GM19463 (cell line): ENCODE measurements around the gene DICER1.
"Not testable (repeated sequence)": the region's sequence is repeated elsewhere in the genome, so short reads cannot be mapped to it uniquely, and the experiment has no call there.

ENCODE experiments used
- ATAC-seq: cut with Tn5 transposase; IDR thresholded peaks from one replicate; pipeline ENCODE4 v1.9.1; 2021; ENCODE audit warnings: mild to moderate bottlenecking, moderate library complexity; ENCODE audit not compliant: unreplicated experiment

Gene DICER1

DNA sequence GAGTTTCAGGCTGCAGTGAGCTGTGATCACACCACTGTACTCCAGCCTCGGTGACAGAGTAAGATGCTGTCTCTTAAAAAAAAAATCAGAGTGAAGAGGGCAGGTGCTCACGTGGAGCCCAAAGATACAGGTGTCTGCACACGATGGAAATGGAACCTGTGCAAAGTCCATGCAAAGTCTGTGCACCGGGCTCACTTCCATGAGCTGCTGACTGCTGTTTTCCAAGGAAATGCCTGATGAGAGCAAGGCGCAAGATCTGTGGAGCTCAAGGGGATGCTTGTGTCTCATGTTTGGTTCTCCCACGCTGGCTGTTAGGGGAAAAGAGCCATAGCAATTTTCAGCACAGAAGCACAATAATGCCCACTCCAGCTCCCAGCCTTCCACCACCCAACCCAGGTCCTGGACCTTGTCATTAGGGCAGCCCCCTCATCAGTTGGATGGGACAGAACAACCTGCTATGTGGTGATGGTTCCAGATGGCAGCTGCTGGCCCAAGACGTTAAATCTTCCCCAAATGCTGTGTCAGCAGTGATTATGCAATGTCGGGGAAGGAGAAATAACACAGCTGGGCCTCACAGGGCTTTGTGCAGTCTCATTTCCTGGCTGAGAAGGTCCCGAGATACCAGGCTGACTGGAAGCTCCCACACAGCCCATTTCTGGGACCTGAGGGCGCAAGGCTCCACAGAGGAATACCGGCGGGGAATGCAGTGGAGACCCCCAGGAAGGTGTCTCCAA is 27.9 kb upstream of the DICER1 start:
- no peak for ATAC-seq

DNA sequence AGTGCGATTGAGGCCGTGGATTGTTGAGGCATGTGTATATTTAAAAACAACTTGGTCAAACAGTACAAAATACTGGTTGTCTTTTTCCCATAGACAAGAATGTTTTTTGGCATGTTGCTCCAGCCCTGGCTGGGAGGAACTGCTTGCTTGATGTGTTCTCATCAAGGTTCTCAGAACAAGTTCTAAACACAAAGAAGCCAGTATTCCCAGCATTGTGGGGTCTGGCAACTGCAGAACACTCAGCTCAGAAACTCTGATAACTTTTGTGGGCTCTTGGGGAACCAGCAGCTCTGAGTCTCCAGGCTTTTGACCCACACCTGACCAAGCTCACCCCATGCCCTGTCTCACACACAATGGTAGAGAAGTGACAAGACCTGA is 27.1 kb upstream of the DICER1 start:
- no peak for ATAC-seq

DNA sequence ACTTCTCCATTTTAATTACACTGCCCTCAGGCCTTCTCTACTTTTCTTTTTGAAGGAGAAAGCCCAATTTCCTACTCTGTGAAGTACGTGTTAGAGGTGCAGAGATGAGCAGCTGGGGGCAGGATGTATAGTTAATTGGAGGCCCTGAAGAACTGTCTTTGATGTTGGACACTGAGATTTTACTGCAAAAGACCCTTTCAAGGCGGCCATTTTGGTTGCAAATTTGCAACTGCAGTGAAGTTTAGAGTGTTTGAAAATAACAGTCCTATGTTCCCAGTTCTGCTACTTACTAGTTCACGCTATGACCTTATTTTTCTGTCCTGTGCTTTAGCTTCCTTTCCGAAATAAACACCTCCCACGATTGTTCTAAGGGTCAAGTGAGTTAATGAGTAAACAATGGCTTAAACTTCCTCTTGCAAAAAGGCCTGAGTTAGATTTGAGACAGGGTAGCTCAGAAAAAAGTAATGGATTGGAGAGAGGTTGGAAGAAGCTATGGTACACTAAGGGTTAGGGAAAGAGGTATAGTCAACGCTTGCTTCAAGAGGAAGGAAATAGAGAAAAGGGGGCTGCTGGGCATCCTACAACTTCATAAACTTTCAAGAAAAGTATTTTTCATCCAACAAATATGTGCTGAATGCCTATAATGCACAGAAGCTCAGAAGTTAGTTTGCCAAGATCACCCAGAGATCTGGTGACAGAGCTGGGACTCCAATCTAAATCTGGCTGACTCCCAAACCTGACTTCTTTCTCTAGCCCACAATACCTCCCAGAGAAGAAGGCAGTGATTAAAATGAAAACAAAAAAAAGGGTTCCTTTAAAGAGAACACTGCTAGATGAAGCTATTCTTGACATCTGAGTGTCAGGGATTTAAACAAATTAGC is 26.4 kb upstream of the DICER1 start:
- peak; percentile 73 for ATAC-seq

DNA sequence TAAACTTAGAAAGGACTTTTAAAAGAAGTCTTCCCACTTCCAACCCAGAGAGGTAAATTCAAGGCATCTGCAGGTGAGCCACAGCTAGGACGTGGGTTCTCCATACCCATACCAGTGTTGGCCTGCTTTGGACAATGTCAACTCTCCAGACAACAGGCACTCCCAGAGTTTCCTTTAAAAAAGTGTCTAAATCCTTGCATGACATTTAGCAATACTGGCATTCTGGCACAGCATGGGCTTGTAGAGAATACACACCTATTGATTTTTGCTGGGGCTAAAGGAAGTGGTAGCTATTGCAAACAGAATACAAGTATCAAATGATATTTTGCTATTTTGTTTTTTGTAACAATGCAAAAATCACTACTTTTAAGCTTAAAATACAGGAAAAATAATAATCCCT is 25.8 kb upstream of the DICER1 start:
- no peak for ATAC-seq

DNA sequence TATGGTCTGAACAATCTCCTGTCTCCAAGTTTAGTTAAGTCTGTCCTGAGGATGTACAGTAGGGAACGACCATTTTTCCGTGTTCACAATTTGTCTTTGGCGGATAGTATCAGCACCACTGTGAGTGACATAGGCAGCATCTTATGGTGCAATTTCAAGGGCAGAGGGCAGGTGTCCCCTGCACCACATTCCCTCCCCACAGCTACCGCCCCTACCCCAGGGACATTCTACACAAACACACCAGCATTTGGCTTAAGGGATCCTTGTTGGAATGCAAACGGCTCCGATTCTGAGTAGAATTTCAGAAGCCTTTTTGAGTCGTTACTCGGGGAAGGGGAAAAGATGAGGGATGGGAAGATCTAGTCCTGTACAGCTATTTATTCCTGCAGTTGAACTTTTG is 25.1 kb upstream of the DICER1 start:
- ATAC-seq = no peak

DNA sequence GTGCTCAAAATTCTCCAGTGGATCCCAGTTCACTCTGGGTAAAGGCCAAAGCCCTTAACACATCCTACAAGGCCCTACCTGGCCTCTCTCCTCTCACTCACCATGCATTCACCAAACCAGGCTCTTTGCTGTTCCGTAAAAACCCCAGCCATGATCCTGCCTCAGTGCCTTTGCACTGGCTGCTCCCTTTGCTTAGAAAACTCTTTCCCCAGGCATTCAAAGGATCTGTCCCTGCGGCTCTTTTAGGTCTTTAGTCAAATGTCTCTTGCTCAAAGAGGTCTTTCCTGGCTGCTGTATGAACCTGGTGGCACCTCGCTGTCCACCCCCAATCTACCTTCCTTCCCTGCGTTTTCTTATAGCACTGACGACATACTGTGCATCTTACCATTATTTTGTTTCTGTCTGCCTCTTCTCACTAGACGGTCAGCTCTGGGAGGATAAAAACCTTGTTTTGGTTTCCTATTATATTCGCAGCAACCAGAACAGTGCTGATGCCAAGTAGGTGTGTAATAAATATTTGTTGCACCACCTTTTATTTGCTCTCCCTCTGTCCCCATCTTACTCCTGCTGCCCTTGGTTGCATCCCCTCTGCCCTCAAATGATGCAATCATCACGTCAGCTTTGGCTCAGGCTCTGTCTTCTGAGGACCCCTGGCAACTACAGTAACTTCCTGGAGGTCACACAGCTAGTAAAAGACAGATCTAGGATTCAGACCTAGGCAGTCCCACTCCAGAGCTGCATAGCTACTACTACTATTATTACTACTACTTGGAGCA is 23.8 kb upstream of the DICER1 start:
- no peak for ATAC-seq

DNA sequence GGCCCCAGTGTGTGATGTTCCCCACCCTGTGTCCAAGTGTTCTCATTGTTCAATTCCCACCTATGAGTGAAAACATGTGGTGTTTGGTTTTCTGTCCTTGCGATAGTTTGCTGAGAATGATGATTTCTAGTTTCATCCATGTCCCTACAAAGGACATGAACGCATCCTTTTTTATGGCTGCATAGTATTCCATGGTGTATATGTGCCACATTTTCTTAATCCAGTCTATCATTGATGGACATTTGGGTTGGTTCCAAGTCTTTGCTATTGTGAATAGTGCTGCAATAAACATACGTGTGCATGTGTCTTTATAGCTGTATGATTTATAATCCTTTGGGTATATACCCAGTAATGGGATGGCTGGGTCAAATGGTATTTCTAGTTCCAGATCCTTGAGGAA is 18.3 kb upstream of the DICER1 start:
- not testable (repeated sequence) for ATAC-seq

DNA sequence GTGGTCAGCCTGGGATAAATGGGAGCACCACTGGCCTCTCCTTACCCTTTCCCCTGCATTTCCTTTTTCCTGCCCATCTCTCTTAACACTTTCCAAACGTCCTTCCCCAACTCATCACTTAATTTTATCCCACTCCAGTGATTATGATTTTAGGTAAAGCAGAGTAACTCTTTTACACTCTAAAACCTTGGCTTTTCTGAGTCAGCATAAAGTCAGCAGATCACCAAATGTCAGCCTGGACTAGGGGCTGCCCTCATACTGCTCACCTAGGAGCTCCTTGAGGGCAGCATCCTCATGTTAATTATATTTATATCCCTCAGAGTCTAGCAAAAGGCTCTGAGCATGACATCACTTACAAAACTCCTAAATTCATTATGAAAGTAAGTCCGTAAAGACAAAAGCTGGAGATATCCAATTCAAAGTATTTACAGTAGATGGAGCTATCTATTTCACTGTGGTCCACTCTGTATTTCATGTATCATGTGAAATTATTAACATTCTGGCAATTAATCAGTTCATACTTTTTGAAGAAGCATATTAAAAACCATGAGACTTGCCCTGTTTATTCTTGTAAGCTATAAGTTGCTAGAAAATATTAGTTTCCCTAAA is 17.0 kb upstream of the DICER1 start:
- no peak for ATAC-seq

DNA sequence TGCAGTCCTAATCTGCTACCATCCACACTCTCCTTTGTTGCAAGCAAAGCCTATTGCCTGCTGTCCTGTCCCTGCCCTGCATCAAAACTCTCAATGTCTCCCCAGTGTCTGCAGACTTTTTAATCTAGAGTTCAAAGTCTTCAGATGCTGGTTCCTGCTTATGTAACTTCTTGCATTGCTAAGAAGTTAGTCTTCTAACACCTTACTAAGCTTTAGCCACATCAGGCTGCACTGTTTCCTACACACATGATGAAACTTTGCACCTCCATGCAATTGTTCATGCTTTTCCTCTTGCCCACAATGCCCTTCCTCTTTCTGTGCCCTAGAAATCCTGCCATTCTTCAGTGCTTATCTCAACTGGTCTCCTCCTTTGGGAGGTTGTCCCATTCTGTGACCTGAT is 16.2 kb upstream of the DICER1 start:
- ATAC-seq = no peak

DNA sequence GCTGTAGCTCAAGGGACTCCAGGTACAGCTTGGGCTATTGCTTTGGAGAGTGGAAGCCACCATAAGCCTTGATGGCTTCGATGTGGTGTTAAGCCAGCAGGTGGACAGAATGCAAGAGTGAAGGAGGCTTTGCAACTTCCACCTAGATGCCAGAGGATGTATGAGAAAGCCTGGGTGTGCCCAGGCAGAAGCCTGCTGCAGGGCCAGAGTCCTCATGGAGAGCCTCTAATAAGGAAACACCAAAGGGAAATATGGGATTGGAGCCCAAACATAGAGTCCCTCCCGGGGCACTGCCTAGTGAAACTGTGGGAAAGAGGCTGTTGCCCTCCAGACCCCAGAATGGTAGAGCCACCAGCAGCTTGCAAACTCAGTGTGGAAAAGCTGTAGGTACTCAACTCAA is 9.8 kb upstream of the DICER1 start:
- ATAC-seq = no peak

DNA sequence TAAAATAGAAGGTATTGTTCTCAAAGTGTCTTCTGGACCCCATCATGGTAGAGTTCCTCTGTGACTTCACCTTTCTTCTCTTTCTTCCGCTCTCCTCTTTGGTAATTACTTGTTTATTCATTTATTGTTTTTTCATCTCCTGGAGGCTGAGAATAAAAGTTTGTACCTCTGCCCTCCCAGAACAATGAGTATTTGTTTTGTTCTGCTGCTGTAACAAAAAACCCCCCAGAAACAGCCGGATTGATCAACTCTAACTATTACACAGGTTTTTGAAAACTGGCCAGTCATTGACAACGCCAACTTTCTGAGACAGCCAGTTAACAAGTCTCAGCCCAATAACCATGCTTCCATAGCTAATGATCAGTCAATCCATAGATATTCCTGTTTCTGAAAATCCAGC is 8.2 kb upstream of the DICER1 start:
- no peak for ATAC-seq

DNA sequence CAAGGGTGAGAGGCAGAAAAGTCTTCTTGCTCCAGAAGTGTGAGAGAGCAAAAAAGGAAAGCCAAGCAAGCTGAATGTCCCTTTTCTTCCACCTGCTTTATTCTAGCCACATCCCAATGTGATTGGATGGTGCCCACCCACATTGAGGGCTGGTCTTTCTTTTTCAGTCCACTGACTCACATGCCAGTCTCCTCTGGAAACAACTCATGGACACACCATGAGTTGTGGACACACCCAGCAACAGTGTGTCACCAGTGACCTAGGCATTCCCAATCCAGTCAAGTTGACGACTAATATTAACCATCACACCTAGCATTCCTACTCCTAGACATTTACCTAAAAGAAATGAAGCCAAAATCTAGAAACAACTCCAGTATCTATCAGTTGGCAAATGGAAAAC is 7.2 kb upstream of the DICER1 start:
- no peak for ATAC-seq

DNA sequence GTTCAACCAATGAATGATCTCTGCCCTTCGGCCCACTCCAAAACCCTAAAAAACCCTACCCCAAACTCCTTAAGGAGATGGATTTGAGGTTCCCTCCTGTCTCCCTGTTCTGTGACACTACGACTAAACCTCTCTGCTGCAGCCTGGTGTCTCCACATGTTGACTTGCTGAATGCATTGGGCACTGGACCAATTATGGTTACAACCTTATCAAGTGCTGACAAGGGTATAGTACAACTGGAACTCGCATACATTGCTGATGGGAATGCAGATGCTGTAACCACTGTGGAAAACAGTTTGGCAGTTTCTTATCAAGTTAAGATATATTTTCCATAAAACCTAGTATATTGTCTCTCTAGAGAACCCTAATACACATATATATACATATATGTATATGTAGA is 6.3 kb upstream of the DICER1 start:
- no peak for ATAC-seq

DNA sequence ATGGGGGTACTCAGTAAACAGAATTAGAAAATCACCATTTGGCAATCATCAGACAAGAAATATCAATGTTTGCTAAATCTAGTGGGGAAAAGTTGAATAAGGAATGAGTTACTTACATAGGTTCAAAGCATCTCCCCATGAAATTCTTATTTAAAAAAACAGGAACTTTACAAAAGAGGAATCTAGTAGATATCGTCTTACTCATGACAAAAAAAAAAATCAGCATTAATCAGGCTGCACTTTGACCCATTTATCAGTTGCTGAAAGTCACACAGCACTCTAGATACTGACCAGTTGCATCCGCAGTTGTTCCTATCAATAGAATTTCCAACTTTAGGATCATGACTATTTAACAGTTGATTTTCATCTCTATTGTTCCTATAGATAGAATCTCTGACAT is 5.8 kb upstream of the DICER1 start:
- ATAC-seq = no peak

DNA sequence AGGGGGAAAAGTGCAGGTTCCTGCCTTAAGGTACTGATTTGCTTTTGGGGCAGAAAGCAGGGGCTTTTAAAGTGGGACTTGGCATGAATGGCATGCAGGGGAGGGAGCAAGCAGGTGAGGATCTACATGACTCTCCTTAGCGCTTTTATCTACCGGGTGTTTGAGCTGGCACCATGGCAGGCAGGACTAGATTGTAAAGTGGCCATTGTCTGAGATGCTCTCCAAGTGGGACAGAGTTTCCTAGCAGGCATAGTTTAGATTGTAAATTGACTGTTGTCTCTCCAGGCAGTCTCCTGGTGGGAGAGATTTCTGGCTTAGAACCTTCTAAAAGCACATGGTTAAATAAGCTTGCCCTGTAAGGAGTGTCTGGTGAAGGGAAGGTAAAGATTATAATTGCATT is 5.3 kb upstream of the DICER1 start:
- no peak for ATAC-seq

DNA sequence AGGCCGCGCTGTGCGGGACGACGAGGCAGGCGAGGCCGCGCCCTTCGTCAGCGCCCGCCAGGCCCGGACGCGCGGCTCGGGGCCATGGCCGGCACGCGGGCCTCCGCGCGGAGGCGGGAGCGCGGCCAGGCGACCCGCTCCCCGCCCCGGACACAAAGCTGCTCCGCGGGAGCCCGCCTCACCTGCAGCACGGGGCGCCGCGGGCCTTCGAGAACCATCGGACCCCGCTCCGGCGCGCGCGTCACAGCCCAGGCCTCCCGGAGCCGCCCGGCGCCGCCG is 342 bp downstream of the DICER1 start:
- ATAC-seq = peak; percentile 23

DNA sequence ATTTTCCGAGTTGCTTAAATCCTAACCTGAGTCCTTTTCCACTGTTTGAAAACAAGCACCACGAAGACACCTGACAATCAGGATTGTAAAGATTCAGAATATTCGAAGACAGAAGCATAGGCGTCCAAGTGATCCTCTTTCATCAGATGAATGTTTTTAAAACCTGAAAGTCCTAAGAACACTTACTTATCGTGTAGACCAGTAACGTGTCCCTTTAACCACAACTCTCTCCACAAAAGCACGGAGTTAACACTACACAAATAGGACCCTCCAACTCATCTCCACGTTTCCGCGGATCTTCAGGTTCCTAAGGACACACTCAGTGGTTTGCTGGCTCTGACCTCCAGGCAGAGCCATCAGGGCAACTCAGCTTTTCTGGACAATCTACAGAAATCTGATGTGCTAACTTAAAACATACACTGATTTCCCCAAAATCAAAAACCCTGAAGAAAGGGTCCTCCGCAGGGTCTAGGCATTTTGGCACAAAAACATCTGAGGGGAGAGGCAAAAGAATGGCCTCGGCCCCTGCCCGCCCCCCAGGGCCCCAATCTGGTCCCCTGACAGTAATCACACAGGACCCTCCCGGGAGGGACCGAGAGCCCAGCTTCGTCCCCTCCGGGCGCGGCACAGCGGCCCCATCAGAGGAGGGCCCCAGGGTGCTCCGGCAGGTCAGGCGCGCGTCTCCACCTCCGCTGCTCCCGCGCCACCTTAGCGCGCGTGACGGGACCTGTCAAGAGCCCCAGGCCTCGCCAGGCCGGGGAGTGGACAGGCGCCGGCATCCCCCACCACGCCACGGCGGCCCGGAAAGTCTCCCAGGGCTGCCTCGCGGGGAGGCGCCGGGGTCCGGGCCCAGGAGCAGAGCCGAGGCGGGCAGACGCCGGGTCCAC is 925 bp downstream of the DICER1 start:
- peak; percentile 26 for ATAC-seq

DNA sequence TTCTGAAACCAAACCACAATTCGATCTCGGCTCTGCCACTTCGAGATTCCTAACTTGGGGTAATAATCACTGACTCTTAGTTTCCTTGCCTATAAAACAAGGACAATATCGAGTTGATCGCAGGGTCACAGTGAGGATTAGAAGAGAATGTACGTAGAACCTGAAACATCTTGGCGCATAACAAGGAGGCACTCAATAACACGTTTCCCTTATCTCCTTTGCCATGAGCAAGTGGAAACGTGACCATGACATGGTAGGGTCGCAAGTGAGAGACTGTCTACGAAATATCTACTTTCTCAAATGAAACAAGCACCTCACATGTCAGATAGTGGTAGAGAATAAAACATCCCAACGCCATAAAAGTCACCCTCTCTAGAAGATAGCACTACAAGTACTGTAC is 2.3 kb downstream of the DICER1 start:
- ATAC-seq = no peak

DNA sequence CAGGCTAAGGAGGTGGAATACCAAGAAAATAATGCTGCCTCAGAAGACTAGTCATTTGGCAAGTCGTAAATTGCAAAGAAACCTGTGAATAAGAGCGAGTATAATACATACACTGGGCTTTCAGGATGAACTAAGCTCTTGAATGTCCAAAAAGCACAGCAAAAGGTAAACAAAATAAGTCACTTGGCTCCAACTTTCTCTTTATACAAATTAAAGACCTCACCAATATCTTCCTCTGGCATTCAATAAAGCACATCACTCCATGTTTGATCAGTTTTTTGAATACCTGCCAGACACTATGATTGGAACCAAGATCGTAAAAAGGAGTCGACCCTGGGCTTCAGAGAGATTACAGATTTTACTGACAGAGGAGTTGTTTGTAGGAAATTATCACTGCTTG is 3.5 kb downstream of the DICER1 start:
- no peak for ATAC-seq

DNA sequence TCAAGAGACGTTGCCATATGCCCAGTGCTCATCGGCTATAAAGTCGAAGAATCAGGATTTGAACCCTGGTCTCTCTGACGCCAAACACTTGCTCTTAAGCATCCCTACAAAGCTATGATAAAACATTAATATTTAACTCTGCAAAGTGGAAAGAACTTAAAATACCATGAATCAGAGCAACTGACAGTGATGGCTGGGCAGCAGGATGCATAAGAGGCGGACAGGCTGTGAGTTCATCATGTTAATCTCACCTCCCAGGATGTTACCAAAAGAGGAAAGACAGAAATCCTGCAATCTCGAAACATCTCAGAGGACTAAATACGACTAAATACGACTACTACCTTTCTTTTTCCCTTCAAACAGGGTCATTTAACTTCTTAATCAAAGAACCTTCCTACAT is 5.8 kb downstream of the DICER1 start:
- ATAC-seq = no peak

DNA sequence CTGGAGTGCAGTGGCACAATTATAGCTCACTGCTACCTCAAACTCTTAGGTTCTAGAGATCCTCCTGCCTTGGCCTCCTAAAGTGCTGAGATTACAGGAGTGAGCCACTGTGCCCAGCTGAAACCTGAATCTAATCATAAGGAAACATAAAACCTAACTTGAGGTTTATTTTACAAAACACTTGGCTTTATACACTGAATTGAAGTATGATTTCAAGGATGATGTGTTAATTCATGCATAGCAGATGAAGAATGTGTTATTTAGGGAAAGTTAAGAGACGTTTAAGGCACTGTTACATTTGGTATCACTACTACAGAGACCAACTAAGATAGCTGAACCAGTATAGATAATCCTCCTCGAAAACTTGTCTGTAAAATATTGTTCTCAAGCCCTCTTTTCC is 6.4 kb downstream of the DICER1 start:
- no peak for ATAC-seq
